Coronary artery (tissue), 2 donors: ENCODE data around the gene LMAN2.

Source experiments
- DNase-seq: peaks from one replicate; pipeline ENCODE4 v3.0.0-alpha.2; 2017; ENCODE audit warnings: low spot score
- H3K27ac ChIP-seq, 2 donors: fragments of 200-600 bp; sonication (generic); one replicate each; pipeline ENCODE4 v1.5.1; 2016 to 2019
- H3K4me3 ChIP-seq: fragments of 200-600 bp; sonication (generic); 2 replicates; pipeline ENCODE4 v1.5.1; 2016; ENCODE audit warnings: mild to moderate bottlenecking, moderate library complexity
- TF ChIP-seq, protein P1 (sequence below): fragments of 200-600 bp; sonication (generic); IDR thresholded peaks from one replicate; pipeline ENCODE4 v1.5.1; 2019; ENCODE audit warnings: antibody characterized with exemption

The LMAN2 gene

DNA sequence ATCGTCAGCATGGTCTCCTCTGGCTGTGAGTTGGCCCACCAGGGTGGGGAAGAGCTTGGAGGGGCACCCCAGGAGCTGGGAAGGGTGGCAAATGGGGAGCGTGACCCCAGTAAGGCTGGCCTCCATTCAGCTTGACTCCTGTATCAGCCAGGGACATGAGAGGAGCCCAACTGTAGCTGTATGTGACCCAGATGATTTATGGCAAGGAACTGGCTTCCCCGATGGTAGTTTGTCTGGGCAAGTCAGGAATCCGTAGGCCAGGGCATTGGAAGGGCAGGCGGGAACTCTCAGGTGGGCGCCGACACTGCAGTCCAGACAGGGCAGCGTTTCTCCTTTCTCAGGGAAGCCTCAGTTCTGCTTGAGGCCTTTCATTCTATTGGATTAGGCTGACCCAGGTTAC lies 35.1 kb upstream of the LMAN2 start:
- TF ChIP-seq, protein P1, sequence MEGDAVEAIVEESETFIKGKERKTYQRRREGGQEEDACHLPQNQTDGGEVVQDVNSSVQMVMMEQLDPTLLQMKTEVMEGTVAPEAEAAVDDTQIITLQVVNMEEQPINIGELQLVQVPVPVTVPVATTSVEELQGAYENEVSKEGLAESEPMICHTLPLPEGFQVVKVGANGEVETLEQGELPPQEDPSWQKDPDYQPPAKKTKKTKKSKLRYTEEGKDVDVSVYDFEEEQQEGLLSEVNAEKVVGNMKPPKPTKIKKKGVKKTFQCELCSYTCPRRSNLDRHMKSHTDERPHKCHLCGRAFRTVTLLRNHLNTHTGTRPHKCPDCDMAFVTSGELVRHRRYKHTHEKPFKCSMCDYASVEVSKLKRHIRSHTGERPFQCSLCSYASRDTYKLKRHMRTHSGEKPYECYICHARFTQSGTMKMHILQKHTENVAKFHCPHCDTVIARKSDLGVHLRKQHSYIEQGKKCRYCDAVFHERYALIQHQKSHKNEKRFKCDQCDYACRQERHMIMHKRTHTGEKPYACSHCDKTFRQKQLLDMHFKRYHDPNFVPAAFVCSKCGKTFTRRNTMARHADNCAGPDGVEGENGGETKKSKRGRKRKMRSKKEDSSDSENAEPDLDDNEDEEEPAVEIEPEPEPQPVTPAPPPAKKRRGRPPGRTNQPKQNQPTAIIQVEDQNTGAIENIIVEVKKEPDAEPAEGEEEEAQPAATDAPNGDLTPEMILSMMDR, result no peak
- no peak overlapping the region for H3K4me3 ChIP-seq
- no peak overlapping the region for H3K27ac ChIP-seq
- DNase-seq, result no peak

DNA sequence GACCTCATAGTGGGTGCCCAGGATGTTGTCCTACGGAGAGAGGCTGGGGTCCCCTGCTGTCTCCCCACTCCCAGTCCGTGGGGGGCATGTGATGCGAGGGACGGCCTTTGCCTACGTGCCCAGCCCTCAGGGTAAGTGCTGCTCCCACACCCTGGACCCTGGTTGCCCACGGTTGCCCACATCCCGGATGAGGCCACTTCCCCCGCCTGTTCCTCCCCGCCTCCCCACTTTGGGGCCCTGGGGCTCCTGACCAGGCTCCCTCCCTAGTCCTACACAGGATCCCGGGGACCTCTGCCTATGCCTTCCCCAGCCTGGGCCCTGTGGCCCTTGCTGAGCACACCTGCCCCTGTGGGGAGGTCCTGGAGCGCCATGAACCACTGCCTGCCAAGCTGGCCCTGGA lies 34.3 kb upstream of the LMAN2 start:
- TF ChIP-seq, protein P1, result no peak
- H3K4me3 ChIP-seq, result no peak overlapping the region
- H3K27ac ChIP-seq, result no peak overlapping the region
- no peak for DNase-seq

DNA sequence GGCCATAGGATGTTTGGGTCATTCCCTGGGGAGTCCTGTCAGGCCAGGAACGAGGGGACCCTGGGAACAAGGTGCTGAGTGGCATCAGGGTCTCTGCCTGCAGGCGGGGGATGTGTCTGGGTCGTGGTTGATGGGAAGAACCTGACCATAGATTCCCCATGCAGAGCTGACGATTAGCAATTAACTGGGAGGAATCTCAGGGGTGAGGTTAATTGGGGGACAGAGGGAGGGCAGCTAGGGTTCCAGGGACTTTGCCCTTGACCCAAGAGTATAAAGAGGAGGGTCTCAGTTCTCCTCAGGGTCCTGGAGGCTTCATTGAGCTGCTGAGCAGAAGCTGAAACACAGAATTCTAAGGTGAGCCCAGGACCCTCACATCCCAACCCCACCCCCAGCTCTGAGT lies 32.7 kb upstream of the LMAN2 start, which contains the start of gene SLC34A1:
Gene SLC34A1, plus strand, starts transcription at position 301 of the 400 bp plus-strand sequence. CDS start 1,308 bp downstream, outside the sequence.
- Histone ChIP-seq H3K4me3 (no peak within 1 kb of the TSS), H3K27ac (no peak within 1 kb of the TSS)
- TF ChIP-seq, protein P1, result no peak
- no peak for DNase-seq

DNA sequence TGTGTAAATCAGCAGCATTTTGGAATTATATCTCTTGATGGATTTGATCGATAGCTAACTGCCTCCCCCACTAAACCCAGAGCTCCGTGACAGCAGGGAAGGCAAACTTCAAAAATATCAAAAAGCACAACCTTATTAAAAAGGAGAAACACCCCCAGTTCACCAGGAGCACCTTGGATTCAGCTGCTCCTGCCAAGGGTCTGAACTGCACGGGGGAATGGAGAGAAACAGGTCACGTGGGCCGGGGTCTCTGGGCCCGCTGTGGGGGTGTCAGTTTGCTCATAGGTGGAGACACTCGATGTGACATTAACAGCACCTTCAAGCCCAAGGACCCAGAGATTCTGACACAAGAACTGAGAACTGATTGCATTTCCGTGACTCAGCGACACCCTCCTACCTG lies 31.7 kb upstream of the LMAN2 start:
- TF ChIP-seq, protein P1, result no peak
- Histone ChIP-seq H3K4me3 (no peak overlapping the region), H3K27ac (no peak overlapping the region)
- no peak for DNase-seq

DNA sequence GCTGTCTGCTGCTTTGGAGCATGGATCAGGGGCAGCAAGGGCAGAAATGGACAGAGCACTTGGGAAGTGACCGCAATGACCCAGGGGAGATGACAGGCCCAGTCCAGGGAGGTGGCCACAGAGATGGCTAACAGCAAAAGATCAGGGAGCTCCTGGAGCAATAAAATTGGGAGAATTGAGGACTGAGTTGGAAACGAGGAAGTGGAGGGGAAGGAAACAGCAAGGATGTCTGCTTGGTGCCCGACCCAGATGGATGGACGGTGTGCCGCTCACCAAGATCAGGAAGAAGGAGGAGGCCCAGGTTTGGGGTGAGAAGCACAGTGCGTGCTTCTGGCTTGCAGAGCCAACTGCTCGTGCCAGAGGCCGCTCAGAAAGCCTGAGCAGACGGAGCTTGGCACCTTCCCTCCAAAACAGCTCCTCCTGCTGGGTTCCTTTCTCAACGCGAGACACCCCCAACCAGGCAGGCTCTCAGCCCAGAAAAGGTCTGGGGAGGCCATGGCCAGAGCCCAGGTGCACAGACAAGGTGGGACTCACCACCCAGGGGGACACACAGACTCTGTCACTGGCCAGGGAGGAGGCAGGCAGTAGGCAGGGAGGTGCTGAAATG lies 31.1 kb upstream of the LMAN2 start:
- TF ChIP-seq, protein P1, result no peak
- no peak for DNase-seq
- Histone ChIP-seq H3K4me3 (no peak overlapping the region), H3K27ac (no peak overlapping the region)

DNA sequence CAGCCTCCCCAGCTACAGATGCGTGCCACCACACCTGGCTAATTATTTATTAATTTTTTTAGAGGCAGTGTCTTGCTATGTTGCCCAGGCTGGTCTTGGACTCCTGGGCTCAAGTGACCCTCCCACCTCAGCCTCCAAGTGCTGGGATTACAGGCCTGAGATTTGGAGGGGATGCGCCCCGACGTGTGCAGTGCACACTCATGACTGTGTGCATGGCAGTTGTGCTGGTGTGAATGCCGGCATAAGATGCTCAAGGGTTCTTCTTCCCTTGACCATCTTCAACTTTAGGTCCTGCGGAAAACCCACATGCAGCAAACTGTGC lies 29.3 kb upstream of the LMAN2 start:
- DNase-seq, result no peak
- Histone ChIP-seq H3K27ac (no peak overlapping the region), H3K4me3 (no peak overlapping the region)
- TF ChIP-seq, protein P1, result no peak
